ENCODE results near the gene HADH.
"Not testable (repeated sequence)": the region's sequence is repeated elsewhere in the genome, so short reads cannot be mapped to it uniquely, and the experiment has no call there.

HADH gene

DNA sequence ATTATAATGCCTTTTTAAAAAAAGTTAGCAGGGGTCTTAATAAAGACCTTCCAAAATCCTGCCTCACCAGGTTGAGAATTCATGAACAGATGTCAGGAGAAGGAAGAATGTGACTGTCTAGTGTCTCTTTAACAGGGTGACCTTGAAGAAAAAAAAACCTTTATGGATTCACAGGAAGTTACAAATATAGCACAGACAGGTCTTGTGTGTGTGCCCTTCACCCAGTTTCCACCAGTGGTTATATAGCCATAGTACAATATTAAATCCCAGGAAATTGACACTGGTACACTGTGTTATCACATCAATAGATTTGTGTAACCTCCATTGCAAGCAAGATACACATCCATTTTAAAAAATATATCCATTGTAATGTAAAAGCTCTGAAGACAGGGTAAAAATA is 43.7 kb downstream of the HADH start:
- DNase-seq = no peak

DNA sequence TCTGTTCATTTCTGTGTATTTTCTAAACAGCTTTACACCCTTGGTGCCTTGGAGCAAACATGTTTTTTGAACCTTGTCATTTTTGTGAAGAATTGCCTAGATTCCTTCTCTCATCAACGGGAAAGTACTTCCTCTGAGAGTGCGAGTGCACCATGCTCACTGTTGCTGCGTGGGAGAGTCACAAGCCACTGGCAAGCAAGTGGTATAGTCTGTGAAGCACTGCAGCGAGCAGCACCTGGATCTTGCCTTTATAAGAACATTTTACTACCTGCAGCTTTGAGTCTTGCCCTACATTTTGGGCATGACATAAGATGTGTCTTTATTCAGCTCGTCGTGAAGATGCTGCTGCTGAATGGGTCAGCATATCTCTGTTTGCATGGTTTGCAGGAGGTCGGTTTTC is 44.9 kb downstream of the HADH start:
- no peak for DNase-seq

DNA sequence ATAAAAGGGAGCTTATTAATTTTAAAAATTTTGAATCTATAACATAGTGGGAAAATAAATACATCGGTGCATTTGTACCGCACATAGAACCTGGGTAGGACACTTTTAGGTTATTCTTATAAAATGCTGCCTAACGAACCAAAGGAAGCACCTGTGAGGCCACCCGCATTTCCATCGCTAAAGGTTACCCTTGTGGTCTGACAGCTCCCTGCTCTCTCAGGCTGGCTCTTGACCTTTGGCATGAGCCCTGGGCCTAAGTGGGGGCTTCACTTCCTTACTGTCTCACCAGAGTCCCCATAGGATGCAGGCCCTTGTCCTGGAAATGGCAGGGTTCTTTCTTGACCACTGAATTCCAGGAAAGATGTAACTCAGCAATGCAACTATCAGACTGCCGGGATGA is 46.0 kb downstream of the HADH start:
- no peak for DNase-seq

DNA sequence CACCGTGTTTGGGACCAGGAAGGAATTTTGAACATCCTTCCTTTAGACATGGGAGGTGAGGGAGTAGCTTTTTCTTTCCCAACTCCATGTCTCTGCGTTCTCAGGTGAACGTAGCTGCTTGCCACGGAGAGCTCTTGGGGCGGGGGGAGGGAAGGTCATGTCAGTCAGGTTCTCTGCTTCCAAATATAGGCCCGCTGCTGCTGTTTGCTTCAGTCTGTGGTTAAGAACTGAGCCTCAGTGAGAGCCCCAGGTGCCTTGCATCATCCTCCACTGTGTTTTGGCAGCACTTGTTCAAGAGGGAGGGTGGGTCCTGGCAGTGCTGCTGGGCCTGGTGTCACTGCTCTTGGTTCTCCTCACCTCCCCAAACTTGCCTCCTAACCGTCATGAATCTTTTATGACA is 46.5 kb downstream of the HADH start:
- DNase-seq = no peak

DNA sequence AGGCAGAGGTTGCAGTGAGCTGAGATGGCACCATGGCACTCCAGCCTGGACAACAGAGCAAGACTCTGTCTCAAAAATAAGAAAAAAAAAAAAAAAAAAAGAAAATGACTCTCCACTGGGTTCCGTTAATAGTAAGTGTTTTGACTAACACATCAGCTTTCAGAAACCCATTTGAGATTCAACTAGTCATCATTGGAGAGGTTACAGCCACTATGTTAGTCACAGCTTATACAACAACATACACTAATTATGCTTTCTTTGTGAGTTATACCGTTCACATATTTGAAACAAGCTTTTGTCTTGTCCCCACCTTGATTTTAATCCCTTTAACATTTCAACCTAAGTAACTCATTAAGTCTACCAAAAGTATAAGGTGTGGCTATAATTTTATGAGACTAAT is 48.2 kb downstream of the HADH start:
- DNase-seq = no peak

DNA sequence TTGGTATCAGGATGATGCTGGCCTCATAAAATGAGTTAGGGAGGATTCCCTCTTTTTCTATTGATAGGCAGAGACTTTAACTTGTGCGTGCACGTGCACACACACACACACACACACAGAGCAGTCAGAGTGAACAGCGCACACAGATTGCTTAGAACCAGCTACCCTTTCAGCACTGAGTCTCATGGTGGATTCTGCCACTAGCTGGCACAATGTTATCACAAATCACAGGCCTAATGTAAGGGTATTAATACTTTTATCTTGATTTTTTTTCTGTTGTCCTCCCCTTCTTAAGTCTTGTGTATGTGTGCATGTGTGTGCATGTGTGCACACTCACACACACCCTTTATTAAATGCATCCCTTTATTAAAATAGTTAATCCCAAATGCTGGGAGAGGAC is 53.2 kb downstream of the HADH start:
- no peak for DNase-seq

DNA sequence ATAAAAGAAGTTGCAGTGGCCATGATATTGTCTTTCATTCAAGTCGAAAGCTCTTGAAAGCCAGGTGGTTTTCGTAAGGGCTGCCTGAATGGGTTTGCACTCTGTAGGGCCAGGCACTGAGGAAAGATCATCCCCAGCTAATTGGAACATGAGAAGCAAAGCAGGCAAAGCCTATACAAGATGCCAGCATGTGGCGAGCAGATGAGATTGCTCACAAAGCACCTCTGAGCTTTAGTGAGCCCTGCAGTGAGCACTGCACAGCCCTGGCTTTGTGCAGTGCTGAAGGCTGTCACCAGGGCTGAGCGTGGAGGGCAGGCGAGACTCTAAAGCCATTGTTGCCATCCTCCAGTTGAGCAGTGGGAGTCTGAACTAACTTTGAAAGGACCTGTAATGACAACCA is 53.8 kb downstream of the HADH start:
- no peak for DNase-seq

DNA sequence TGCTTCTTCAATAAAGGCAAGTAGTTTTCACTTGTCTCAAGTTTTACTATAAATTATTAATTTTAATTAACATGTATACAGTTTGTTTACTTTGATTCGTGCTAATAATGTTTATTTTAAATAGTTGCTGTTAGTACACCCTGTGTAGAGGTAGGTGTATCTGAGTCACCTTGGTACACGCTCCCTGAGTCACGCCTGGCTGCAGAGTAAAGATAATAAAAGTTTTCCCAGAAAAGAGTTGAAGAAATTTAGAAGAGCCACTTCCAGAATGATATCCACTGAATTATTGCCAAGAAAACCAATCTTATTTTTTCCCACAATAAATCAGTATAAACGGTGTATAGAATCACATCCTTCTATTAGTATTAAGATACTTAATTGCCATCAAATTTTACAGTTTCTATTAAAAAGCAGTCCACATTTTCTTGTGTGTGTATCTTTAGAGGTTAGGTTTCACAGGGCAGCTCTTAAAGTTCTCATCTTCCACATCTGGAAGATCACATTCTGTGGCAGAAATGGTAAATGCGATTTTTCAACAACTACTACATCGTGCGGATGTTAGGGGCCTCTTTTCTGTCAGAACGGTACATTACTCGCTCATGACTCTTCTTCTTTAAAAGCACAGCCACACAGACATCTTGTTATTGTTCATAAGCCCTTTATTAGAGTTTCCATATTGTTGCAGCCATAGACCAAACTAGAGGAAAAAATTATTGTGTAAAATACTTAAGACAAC is 55.4 kb downstream of the HADH start:
- peak; percentile 9 for DNase-seq

DNA sequence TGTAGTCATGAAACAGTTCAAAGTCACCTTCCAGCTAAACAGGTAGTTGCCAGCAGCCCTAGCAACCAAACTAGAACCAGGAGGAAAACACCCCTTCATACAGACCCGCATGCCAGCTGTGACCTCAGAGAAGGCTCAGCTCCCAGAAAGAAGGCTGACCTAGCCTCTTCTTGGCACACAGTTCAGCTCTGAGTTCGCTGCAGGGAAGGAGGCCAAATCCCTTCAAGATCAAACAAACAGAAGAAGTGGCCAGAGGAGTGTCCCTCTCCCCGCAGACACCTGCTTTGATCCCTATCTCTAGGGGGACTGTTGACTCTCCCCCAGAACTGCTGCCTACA is 56.0 kb downstream of the HADH start:
- no peak for DNase-seq

DNA sequence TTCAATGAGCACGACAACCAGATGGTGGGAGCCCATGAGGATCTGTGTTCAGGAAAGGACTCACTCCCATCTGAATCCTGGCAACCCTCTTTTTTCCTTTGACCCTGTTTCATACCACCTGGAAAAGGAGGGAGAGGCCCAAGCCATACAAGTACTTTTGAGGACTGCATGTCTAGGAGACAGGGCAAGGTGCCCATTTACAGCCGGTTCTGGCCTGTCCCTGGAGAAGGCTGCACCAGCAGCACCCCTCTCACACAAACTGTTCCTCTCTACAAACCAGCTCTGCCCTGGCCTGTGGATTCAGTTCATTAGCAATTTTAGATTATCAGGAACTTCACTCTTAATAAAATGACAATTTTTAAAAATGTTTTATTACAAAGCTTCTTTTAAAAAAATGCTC is 57.5 kb downstream of the HADH start:
- DNase-seq = no peak

DNA sequence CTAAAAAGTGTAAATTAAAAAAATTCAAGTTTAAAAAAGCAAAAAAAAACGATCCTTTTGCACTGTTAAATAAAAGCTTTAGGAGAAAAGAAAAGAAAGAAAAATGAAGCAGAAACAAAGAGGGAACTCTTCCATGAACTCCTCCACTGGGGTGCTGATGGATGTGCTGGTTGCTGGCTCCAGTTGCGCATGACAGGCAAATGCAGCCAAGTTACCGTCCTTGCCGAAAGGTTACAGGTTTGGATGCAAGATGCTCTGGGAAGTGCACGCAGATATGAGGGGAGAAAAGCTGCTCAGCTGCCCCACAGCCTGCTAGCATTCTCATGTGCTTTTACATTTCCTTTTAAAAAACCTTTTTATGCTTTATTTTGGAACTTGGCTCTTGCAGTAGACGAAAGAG is 58.5 kb downstream of the HADH start:
- DNase-seq = no peak

DNA sequence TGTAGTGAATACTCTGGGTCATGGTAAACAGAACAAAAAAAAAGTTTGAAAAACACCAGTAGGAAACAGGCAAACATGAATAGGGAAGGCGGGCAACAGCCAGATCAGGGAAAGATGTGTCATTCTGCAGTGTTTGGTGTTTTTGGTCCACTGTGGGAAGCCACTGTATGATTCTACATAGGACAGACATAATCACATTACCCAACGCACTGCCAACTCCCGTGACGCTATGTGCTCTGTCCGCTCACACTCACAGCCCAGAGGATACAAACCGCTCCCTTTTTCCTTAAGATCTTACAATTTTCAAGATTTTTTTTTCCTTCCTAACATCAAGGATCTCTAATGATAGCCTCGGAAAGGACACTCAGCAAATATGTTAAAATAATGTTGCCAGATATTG is 59.3 kb downstream of the HADH start:
- no peak for DNase-seq

DNA sequence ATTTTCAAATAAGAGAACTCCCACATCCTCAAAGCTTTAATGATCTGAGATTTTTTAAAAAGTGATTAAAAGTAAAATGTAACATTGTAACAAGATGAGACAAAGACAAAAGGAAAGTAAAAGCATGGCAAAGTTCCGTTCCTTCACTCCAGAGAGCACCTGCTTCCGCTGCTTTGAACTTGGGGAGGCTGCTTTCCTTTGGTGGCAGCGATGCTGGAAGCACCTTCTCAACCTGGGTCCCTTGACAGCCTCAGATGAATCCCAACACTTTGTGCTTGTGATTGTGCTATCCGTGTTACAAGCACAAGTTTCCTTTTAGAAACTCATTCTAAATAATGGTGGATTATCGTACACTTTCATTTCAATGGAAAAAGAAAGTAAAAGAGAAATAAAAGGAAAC is 59.7 kb downstream of the HADH start:
- no peak for DNase-seq

DNA sequence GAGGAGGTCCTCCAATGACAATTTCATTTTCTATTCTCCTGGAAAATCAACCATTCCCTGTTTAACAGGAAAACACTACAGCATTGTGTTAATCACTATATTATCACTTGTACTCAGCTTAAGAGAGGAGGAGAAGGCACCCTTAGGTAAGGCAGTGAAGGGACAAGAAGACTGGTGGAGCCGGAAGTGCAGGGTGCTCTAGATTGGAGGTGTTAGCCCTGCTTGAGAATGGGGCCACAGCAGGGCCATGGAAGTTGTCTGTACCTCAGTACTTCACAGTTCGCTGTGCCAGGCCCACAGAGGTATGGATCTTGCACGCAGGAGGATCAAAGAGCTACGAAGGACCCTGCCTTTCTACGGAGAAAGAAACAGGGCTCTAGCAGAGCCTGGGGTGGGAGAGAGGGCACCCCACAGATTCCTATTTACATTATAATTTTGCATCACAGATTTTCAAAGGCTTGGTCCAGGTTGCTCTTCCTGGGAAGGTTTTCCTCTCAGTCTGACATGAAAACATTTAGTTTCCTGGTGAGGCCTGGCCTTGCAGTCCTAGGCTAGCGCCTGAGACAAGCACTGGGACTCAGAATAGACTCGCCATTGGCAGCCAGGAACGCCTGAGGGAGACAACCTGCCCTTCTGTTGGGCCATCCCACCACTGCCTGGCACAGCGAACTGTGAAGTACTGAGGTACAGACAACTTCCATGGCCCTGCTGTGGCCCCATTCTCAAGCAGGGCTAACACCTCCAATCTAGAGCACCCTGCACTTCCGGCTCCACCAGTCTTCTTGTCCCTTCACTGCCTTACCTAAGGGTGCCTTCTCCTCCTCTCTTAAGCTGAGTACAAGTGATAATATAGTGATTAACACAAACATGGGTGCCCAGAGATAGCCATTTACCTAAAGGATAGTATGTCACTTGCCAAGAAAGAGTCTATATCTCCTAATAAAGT is 60.8 kb downstream of the HADH start:
- DNase-seq = not testable (repeated sequence)

DNA sequence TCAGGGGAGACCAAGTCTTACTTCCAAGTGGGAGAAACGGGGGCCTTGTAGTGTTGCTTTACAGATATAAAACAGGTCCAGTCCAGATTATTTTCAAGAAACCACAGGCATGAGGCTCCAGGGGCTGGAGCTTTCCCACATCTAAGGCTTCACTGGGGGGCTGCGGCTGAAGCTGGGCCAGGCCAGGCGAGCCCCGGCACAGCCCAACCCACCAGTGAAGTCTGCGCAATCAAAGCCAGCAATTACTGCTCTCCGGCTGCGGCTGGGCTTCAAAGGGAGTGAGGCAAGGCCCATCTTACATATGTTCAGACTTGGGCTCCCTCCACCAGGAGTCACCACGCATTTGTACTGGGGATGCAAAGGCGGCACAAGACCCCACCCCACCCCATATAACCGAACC is 61.7 kb downstream of the HADH start:
- no peak for DNase-seq

DNA sequence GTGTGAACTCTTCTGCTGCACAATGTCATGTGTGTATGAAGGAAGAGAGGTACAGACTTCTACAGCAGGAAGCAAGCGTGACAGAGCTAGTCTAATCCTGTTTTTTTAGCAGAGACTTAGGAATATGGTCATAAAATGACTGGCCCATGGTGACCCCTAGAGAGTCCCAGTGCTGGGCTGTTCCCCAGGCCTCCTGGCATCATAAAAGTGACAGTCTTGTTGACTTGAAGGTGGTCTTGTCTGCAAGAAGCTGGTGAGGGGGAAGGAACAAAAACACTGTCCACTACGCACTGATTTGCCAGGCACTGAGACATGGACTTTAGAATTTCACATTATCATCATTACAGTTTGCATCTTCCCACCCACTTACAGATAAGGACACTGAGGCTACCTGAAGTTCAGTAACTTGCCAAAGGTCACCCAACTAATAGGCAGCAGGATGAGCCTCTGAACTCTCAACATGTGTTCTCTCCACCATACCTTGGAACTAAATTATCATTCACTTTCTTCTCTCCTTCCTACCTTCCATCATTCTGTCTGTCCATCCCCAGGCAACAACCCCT is 63.0 kb downstream of the HADH start:
- DNase-seq = no peak

DNA sequence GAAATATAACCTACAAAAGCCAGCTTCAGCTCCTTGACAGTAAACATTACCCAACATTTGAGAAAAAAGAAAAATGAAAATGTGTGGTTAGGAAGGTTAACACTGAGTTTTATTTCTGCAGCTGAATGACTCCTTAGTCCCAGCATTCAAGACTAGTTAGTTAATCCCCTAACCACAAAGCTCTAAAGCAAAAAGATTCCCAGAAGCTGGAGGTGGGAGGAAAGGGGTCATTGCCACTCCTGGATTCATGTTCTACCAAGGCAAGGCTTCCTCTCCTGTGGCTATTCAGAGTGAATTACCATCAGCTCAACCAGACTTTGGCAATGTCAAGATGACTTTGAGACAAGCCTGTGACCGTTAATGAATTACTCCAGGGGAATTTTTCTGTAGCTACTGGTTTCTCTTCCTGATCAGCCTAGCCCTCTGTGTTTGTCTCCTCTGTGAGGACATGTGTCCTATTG is 63.6 kb downstream of the HADH start:
- no peak for DNase-seq

DNA sequence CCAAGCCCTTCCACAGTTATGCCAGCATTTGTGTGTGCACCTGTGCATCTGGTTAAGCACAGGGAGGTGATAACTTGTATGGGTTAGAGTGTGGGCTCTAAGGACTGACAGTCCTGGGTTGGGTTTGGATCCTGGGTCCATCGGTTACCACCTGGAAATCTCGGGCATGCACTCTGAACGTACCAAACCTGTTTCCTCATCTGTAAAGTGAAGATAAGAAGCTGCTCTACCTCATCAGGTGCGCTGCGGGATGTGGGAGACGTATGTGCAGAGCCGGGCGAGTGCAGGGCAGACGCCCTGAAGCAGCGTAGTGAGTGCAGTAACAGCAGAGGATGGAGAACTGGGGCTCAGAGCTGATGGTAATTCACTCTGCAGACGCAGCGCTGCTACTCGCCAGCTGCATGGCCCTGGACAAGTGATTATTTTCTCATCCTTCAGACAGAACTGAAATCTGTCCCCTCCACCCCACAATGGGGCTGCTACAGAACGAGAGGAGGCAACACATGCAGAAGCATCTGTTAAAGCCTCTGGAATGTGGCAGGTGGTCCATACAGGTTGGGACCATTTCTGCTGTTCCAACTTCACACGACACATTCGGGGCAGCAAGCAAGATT is 64.4 kb downstream of the HADH start:
- no peak for DNase-seq

DNA sequence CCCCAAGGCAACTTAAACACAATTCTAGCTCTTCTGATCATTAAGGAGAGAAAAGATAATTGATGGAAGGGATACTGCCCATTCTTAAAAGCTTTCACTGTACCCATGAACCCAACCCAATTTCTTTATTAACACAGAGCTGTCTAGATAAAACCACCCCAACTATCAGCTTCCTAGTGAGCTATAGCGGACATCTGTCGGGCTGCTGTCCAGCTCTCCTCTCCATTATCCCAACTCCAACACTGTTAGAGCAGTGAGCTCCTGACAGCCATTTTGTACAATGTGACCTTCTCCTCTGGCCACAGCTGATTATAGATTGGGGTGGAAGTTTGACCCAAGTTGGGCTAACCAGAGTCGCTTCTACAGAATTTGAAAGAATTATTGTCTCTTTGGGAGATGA is 66.1 kb downstream of the HADH start:
- DNase-seq = no peak

DNA sequence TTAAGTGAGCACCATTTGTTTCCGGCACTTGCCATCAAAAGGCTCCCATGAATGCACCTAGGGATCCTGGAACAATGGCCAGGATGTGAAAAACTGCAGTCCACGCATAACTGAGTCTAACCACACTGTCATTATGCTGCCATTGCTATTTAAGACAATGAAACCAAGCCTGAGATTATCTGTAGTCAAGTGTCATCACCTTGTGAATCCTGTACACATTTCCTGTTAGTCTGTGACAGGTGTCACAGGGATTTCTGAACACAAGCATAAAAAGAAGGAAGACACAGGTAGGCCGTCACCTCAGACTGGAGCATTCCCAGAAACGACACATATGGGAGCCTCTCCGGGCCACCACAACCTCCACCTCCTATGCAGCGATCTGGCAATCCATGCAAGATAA is 66.7 kb downstream of the HADH start:
- no peak for DNase-seq

DNA sequence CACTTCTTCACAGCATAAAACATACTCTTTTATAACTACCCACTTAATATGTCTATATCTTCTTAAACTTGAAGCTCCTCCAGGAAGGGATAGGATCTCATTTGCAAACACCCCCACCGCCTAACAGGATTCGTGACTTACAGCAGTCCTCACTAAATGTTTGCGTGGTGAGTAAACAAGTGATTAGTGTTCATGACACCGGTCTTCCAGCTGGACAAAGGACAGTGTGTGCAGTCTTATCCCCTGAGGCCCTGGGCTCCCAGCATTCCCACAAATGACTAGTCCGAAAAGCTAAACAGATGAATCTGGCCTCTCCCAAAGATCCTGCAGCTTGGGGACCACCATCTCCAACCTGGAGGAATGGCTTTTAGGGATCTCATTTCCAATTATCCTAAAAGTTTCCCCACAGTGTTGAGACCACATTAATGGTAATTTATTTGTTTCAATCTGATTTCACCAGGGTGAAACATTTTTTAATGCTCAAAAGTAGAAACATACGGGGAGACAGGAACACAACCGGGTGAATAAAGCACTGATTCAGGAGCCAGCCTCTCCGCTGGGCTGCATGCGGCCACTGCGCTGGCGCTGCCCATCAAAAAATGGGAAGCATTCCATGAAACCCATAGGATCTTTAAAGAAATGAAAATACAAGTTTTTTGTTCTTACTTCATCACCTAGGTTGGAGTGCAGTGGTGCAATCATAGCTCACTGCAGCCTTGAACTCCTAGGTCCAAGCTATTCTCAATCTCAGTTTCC is 69.2 kb downstream of the HADH start:
- DNase-seq = no peak

DNA sequence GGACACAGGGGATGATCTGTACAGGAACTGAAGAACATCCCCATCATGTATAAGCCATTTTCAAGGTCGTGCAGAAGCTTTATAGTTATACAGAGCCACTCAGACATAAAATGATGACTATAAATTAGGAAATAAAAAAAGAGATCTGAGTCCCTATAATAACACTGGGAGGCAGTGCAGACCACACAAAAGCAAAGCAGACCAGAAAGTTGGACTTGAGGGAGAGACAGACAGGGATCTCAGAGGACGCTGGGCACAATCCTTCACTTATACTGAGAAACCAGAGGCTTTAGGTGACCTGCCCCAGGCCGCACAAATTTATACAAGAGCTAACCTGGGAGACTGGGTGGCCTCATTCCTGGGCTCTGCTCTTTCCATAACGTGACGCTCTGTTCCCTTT is 70.5 kb downstream of the HADH start:
- peak; percentile 66 for DNase-seq

Data from hematopoietic multipotent progenitor cell treated with erythropoietin and hydrocortisone succinate and interleukin-3 and kit ligand, for 8 days (in vitro differentiated cells).